Loucy (cell line): ENCODE results near the gene PODXL2.

ENCODE experiments used
- CTCF ChIP-seq: fragments of 200-600 bp; sonication (generic); conservative IDR thresholded peaks from 2 replicates; pipeline ENCODE4 v1.5.1; 2014; ENCODE audit warnings: mild to moderate bottlenecking, antibody characterized with exemption, low read length
- EZH2phosphoT487 ChIP-seq: fragments of 200-600 bp; IDR thresholded peaks from 2 replicates; pipeline ENCODE4 v1.6.1; 2018; ENCODE audit warnings: antibody characterized with exemption, mild to moderate bottlenecking, moderate library complexity, borderline replicate concordance

- TF ChIP-seq CTCF (no peak), EZH2phosphoT487 (no peak)
Measured at GRCh38 chr3:127677541-127678314, 48.7 kb downstream of the PODXL2 start.
